GM23248 (cell line): ENCODE results near the gene VAMP7.
"Not testable (repeated sequence)": the region's sequence is repeated elsewhere in the genome, so short reads cannot be mapped to it uniquely, and the experiment has no call there.

Source experiments
- EZH2 ChIP-seq: fragments of 200-600 bp; sonication (generic); IDR thresholded peaks from 2 replicates; pipeline ENCODE4 v1.6.1; 2018; ENCODE audit warnings: antibody characterized with exemption, mild to moderate bottlenecking; ENCODE audit not compliant: insufficient read depth, poor library complexity, severe bottlenecking
- EZH2phosphoT487 ChIP-seq: fragments of 200-600 bp; sonication (generic); IDR thresholded peaks from 2 replicates; pipeline ENCODE4 v1.6.1; 2018; ENCODE audit warnings: antibody characterized with exemption, moderate library complexity, mild to moderate bottlenecking, low read depth; ENCODE audit not compliant: insufficient read depth

DNA sequence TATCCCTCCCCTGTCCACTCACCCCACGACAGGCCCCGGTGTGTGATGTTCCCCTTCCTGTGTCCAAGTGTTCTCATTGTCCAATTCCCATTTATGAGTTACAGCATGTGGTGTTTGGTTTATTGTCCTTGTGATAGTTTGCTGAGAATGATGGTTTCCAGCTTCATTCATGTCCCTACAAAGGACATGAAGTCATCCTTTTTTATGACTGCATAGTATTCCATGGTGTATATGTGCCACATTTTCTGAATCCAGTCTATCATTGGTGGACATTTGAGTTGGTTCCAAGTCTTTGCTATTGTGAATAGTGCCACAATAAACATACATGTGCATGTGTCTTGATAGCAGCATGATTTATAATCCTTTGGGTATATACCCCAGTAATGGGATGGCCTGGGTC lies 29.4 kb upstream of the VAMP7 start:
- not testable (repeated sequence) for TF ChIP-seq EZH2phosphoT487, EZH2
